GM23248 (cell line): ENCODE measurements around the gene LOXL4.

Experiments
- EZH2 ChIP-seq: fragments of 200-600 bp; sonication (generic); IDR thresholded peaks from 2 replicates; pipeline ENCODE4 v1.6.1; 2018; ENCODE audit warnings: antibody characterized with exemption, mild to moderate bottlenecking; ENCODE audit not compliant: insufficient read depth, poor library complexity, severe bottlenecking
- EZH2phosphoT487 ChIP-seq: fragments of 200-600 bp; sonication (generic); IDR thresholded peaks from 2 replicates; pipeline ENCODE4 v1.6.1; 2018; ENCODE audit warnings: antibody characterized with exemption, moderate library complexity, mild to moderate bottlenecking, low read depth; ENCODE audit not compliant: insufficient read depth

- TF ChIP-seq EZH2: no peak
- TF ChIP-seq EZH2phosphoT487: no peak
Observed at GRCh38 chr10:98264378-98265065, 3.5 kb downstream of the LOXL4 start.
